Kidney (tissue), 14 donors: ENCODE data around the gene PTN. TPM values are rescaled to one million over a fixed set of nuclear protein-coding genes. Genes with fewer than 3 reads are reported as not detected.

Experiments used
- DNase-seq, 5 donors: peaks; one replicate each; pipeline ENCODE4 v3.0.0-alpha.2; 2013 to 2020
- FAIRE-seq: peaks from 2 replicates; lab custom pipeline; 2012; peaks lifted over from hg19 to GRCh38; lab: Jason Lieb, UNC
- H3K27ac ChIP-seq, 2 donors: one replicate each; pipeline ENCODE4 v1.7.0; 2013; ENCODE audit warnings: low read depth in 2 of 2, low read length in 2 of 2, inconsistent platforms in 1 of 2
- H3K27me3 ChIP-seq: one replicate; pipeline ENCODE4 v1.7.1; 2013; ENCODE audit warnings: low read length, inconsistent platforms; ENCODE audit not compliant: control insufficient read depth, insufficient read depth
- H3K36me3 ChIP-seq, 3 donors: one replicate each; pipeline versions ENCODE4 v1.7.0 to v1.7.1; 2013; ENCODE audit warnings: low read length in 3 of 3, control low read depth in 1 of 3, inconsistent platforms in 1 of 3; ENCODE audit not compliant: insufficient read depth in 3 of 3, control insufficient read depth in 2 of 3
- H3K4me1 ChIP-seq, 3 donors: one replicate each; pipeline versions ENCODE4 v1.7.0 to v1.7.1; 2013; ENCODE audit warnings: low read length in 3 of 3, inconsistent platforms in 1 of 3, low read depth in 1 of 3; ENCODE audit not compliant: control insufficient read depth in 2 of 3, insufficient read depth in 2 of 3
- H3K4me3 ChIP-seq, 3 donors: one replicate each; pipeline versions ENCODE4 v1.7.0 to v1.8.1; 2013; ENCODE audit warnings: low read length in 3 of 3, control low read depth in 1 of 3, inconsistent platforms in 1 of 3
- H3K9ac ChIP-seq, 3 donors: one replicate each; pipeline versions ENCODE4 v1.7.0 to v1.7.1; 2013; ENCODE audit warnings: low read length in 3 of 3, control low read depth in 1 of 3, inconsistent platforms in 1 of 3
- H3K9me3 ChIP-seq, 3 donors: one replicate each; pipeline versions ENCODE4 v1.7.0 to v1.7.1; 2013; ENCODE audit warnings: low read length in 3 of 3, control low read depth in 1 of 3, inconsistent platforms in 1 of 3; ENCODE audit not compliant: control insufficient read depth in 2 of 3, insufficient read depth in 1 of 3
- intact Hi-C: fragments of 100-400 bp; cut with DNase I; formaldehyde crosslinking; loops from one replicate; pipeline ENCODE4 v1.11.1; 2022
- polyA plus RNA-seq: library from polyadenylated mRNA; stranded (reverse); fragments of 350-450 nt; fragmentation: Illumina TruSeq; extraction: RNeasy Lipid Tissue Mini Kit (QIAGEN cat#74804); gene quantifications from one replicate; pipeline ENCODE4 v1.2.3, GENCODE V29; 2014; ENCODE audit warnings: low read depth, low replicate concordance; ENCODE audit not compliant: insufficient read depth
- total RNA-seq: library from RNA; stranded (reverse); fragmentation: NEBNext Ultra II Directional; extraction: Animal tissue kit (Norgen Biotek cat#: 25700); gene quantifications from one replicate; pipeline ENCODE4 v1.2.1, GENCODE V29; 2021
- TF ChIP-seq, protein P1 (sequence below): IDR thresholded peaks from 3 replicates; pipeline ENCODE4 v1.5.1; 2012; ENCODE audit warnings: mild to moderate bottlenecking, moderate library complexity, borderline replicate concordance; ENCODE audit not compliant: insufficient read depth; ENCODE audit errors: extremely low read depth
- donor health status: control.
- donor health status: control.
- donor health status: control.
- donor health status: control.
- donor health status: control.
- donor health status: DM: yes; HTN: yes; CAD: no.
- donor health status: Normal renal cell carcinoma (clear cell type).

The PTN gene
- total and polyA plus RNA-seq, 2 donors from 2014 or later = 12.0 to 17.2 TPM

DNA sequence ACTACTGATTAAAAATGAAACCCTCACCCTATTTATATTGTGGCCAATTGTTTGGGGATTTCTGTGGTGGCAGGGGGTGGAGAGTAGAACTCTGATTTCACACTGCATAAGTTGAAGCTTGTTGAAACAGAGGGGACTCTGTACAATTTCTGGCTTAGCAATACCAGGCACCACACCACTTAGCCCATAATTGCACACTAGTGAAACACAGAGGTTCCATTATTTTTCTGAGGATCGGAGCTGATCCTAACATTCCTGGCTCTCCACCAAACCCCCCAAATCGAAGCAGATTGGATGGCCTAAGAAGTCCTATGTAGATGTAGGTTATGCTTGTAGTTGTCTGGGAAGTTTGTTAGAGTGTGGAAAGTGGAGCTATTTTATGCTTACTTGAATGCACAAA is 47.0 kb downstream of the PTN start:
- H3K4me1 ChIP-seq = no peaks in the 10 kb centered on the region
- H3K9me3 ChIP-seq = no peaks in the 10 kb centered on the region
- H3K27ac ChIP-seq = no peak overlapping the region
- intact Hi-C loops = no loop called here
- H3K36me3 ChIP-seq = no peaks in the 10 kb centered on the region
- no peak overlapping the region for H3K9ac ChIP-seq
- FAIRE-seq (no peak), DNase-seq (no peak)
- no peaks in the 10 kb centered on the region for H3K27me3 ChIP-seq
- no peak overlapping the region for H3K4me3 ChIP-seq
- TF ChIP-seq, protein P1, sequence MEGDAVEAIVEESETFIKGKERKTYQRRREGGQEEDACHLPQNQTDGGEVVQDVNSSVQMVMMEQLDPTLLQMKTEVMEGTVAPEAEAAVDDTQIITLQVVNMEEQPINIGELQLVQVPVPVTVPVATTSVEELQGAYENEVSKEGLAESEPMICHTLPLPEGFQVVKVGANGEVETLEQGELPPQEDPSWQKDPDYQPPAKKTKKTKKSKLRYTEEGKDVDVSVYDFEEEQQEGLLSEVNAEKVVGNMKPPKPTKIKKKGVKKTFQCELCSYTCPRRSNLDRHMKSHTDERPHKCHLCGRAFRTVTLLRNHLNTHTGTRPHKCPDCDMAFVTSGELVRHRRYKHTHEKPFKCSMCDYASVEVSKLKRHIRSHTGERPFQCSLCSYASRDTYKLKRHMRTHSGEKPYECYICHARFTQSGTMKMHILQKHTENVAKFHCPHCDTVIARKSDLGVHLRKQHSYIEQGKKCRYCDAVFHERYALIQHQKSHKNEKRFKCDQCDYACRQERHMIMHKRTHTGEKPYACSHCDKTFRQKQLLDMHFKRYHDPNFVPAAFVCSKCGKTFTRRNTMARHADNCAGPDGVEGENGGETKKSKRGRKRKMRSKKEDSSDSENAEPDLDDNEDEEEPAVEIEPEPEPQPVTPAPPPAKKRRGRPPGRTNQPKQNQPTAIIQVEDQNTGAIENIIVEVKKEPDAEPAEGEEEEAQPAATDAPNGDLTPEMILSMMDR = no peak

DNA sequence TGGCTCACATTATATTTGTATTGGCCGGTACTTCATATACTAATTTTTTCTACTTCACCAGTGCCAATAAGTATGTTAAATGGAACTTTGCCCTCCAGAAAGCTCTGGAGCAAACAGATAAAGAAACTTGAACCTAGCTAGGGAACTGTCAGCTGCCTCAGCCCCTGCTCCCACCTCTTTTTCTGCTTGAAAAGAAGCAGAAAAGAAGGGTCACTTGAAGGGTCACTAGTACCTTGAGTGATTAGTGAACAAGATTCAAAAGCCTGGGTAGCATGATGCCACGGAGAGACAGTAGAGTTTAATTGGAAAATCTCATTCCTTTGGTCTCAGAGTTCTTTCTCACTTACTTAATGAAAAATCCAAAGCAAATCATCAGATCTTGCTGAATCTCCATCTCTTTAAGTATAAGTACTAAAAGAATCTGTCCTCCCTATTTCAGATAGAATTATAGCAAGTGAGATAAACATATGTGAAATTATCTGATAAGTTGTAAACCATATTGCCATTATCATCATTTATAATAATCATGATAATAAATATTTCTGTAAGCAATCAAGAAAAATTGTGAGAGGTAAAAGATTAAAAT is 47.7 kb downstream of the PTN start:
- no peak overlapping the region for H3K27ac ChIP-seq
- no peaks in the 10 kb centered on the region for H3K36me3 ChIP-seq
- H3K27me3 ChIP-seq = no peaks in the 10 kb centered on the region
- H3K9ac ChIP-seq = no peak overlapping the region
- H3K4me3 ChIP-seq = no peak overlapping the region
- H3K4me1 ChIP-seq = no peaks in the 10 kb centered on the region
- FAIRE-seq (no peak), DNase-seq (peak in 3 of 5 donors; percentile 14 to 57 (median 55))
- intact Hi-C loops = no loop called here
- TF ChIP-seq, protein P1 = no peak
- H3K9me3 ChIP-seq = no peaks in the 10 kb centered on the region

DNA sequence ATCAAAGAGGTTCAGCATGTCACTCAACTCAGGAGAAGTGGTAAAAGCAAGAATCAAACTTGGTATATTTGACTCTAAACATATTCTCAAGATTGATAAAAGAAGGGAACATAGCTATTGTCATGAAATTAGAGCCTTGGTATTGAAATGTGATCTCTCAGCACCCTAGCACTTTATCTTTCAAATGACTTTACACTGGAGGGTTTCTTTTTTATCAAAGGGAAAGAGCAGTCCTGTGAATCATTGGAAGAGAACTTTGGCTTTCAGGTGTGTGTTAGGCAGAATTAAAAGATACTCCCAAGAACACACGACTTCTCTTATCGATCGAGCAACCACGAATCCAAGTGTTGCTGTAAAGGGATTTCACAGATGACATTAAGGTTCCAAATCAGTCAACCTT is 54.4 kb downstream of the PTN start:
- no peaks in the 10 kb centered on the region for H3K36me3 ChIP-seq
- no peak for DNase-seq
- no peak overlapping the region for H3K9ac ChIP-seq
- no peaks in the 10 kb centered on the region for H3K4me1 ChIP-seq
- H3K27ac ChIP-seq = no peak overlapping the region
- intact Hi-C loops = no loop called here
- H3K4me3 ChIP-seq = no peak overlapping the region
- no peak for FAIRE-seq
- H3K9me3 ChIP-seq = no peaks in the 10 kb centered on the region
- TF ChIP-seq, protein P1 = no peak
- no peaks in the 10 kb centered on the region for H3K27me3 ChIP-seq
